H1 (cell line): Measurements from ENCODE around the gene CAP1. TPM values are rescaled to one million over a fixed set of nuclear protein-coding genes. Genes with fewer than 3 reads are reported as not detected.

Experiments
- CTCF ChIA-PET: fragments of 300-600 bp; sonication (Branson Sonifier 250); formaldehyde crosslinking; loops from one replicate; lab custom pipeline; 2021; ENCODE audit not compliant: partially characterized antibody; lab: Charles Lee
- POLR2A ChIA-PET: fragments of 300-600 bp; sonication (Branson Sonifier 250); formaldehyde crosslinking; loops from one replicate; lab custom pipeline; 2021; ENCODE audit warnings: inconsistent platforms; ENCODE audit not compliant: partially characterized antibody; lab: Charles Lee
- DNase-seq, 2 experiments: peaks; one replicate each; pipeline versions ENCODE4 v3.0.0 to v3.0.0-alpha.2; 2010 to 2022; ENCODE audit warnings: low spot score in 2 of 2, low read depth in 1 of 2, mixed read lengths in 1 of 2
- FAIRE-seq: peaks from 2 replicates; lab custom pipeline; 2011; peaks lifted over from hg19 to GRCh38; lab: Jason Lieb, UNC
- H2AFZ ChIP-seq: 2 replicates; pipeline ENCODE4 v1.8.1; 2012; ENCODE audit warnings: low read length, inconsistent platforms
- H2AK5ac ChIP-seq: 2 replicates; pipeline ENCODE4 v1.6.1; 2013; ENCODE audit warnings: low read depth, low read length
- H2BK120ac ChIP-seq: replicated peaks from 2 replicates; pipeline ENCODE3; 2013; ENCODE audit warnings: low read depth, low read length, inconsistent platforms
- H2BK12ac ChIP-seq: 2 replicates; pipeline ENCODE4 v1.6.1; 2013; ENCODE audit warnings: low read depth, low read length
- H2BK15ac ChIP-seq: 2 replicates; pipeline ENCODE4 v1.6.1; 2013; ENCODE audit warnings: low read length
- H2BK20ac ChIP-seq: 2 replicates; pipeline ENCODE4 v1.6.1; 2013; ENCODE audit warnings: low read length
- H2BK5ac ChIP-seq: 2 replicates; pipeline ENCODE4 v1.6.1; 2013; ENCODE audit warnings: low read depth, low read length
- H3K14ac ChIP-seq: 2 replicates; pipeline ENCODE4 v1.6.1; 2013; ENCODE audit warnings: inconsistent platforms; ENCODE audit not compliant: insufficient read length
- H3K18ac ChIP-seq: 2 replicates; pipeline ENCODE4 v1.6.1; 2013; ENCODE audit warnings: low read length; ENCODE audit errors: extremely low read depth
- H3K23ac ChIP-seq: 2 replicates; pipeline ENCODE4 v1.6.1; 2013; ENCODE audit warnings: inconsistent platforms; ENCODE audit not compliant: insufficient read length
- H3K23me2 ChIP-seq: 2 replicates; pipeline ENCODE4 v1.6.1; 2013; ENCODE audit warnings: low read depth, low read length
- H3K27ac ChIP-seq: 2 replicates; pipeline ENCODE4 v1.6.1; 2011; ENCODE audit warnings: low read depth, low read length, inconsistent platforms
- H3K27me3 ChIP-seq, 4 experiments: replicated peaks in 1 of 4; 1 replicate in 1 of 4; 2 replicates in 3 of 4; pipeline versions ENCODE4 v1.6.1 to v1.8.1; 2011 to 2013; ENCODE audit warnings: low read length in 3 of 4, mild to moderate bottlenecking in 3 of 4, inconsistent platforms in 2 of 4, mixed read lengths in 2 of 4, moderate library complexity in 1 of 4; ENCODE audit not compliant: control insufficient read depth in 3 of 4, insufficient read depth in 3 of 4; ENCODE audit errors: extremely low read depth in 1 of 4
- H3K36me3 ChIP-seq, 4 experiments: 2 replicates each; pipeline versions ENCODE4 v1.6.1 to v1.8.1; 2011 to 2013; ENCODE audit warnings: mild to moderate bottlenecking in 4 of 4, low read length in 3 of 4, moderate library complexity in 2 of 4, control low read depth in 1 of 4, inconsistent platforms in 1 of 4; ENCODE audit not compliant: insufficient read depth in 4 of 4, control insufficient read depth in 2 of 4
- H3K4ac ChIP-seq: replicated peaks from 2 replicates; pipeline ENCODE3; 2013; ENCODE audit warnings: low read length, low read depth, mixed read lengths, inconsistent platforms; ENCODE audit not compliant: insufficient read length
- H3K4me1 ChIP-seq, 4 experiments: replicated peaks in 1 of 4; 1 replicate in 1 of 4; 2 replicates in 3 of 4; pipeline versions ENCODE4 v1.6.1 to v1.8.1; 2011 to 2013; ENCODE audit warnings: low read length in 3 of 4, inconsistent platforms in 2 of 4, mixed read lengths in 1 of 4; ENCODE audit not compliant: insufficient read depth in 4 of 4, control insufficient read depth in 3 of 4
- H3K4me2 ChIP-seq, 2 experiments: 2 replicates each; pipeline versions ENCODE4 v1.6.1 to v1.8.1; 2011 to 2013; ENCODE audit warnings: low read depth in 2 of 2, low read length in 2 of 2, control low read depth in 1 of 2, inconsistent platforms in 1 of 2, mild to moderate bottlenecking in 1 of 2; ENCODE audit not compliant: insufficient read depth in 1 of 2
- H3K4me3 ChIP-seq, 4 experiments: fragments of 200-600, 300-600 bp in 1 of 4; sonication (generic), shearing (Covaris generic), sonication (Bioruptor Twin) in 1 of 4; 2 replicates each; pipeline versions ENCODE4 v1.5.1 to v1.8.1; 2011 to 2016; ENCODE audit warnings: low read length in 4 of 4, low read depth in 3 of 4, control low read depth in 2 of 4, inconsistent platforms in 2 of 4, mild to moderate bottlenecking in 2 of 4, mixed read lengths in 1 of 4, moderate library complexity in 1 of 4; ENCODE audit not compliant: insufficient read depth in 2 of 4; ENCODE audit errors: extremely low read depth in 1 of 4
- H3K56ac ChIP-seq: replicated peaks from 2 replicates; pipeline ENCODE3; 2013; ENCODE audit warnings: low read depth, mild to moderate bottlenecking, mixed read lengths, low read length, inconsistent platforms; ENCODE audit not compliant: insufficient read length
- H3K79me1 ChIP-seq: 2 replicates; pipeline ENCODE4 v1.6.1; 2013; ENCODE audit warnings: low read depth, low read length, control low read depth
- H3K79me2 ChIP-seq, 2 experiments: 2 replicates each; pipeline versions ENCODE4 v1.6.1 to v1.8.1; 2012 to 2013; ENCODE audit warnings: low read length in 2 of 2, mild to moderate bottlenecking in 2 of 2, inconsistent platforms in 1 of 2; ENCODE audit not compliant: insufficient read depth in 2 of 2, control insufficient read depth in 1 of 2
- H3K9ac ChIP-seq, 4 experiments: replicated peaks in 1 of 4; 1 replicate in 1 of 4; 2 replicates in 3 of 4; pipeline versions ENCODE4 v1.6.1 to v1.8.1; 2011 to 2013; ENCODE audit warnings: low read depth in 3 of 4, low read length in 3 of 4, control low read depth in 2 of 4, mild to moderate bottlenecking in 2 of 4, moderate library complexity in 2 of 4, inconsistent platforms in 1 of 4; ENCODE audit errors: extremely low read depth in 1 of 4
- H3K9me3 ChIP-seq, 2 experiments: 2 replicates each; pipeline versions ENCODE4 v1.6.1 to v1.8.1; 2012 to 2013; ENCODE audit warnings: mild to moderate bottlenecking in 2 of 2, moderate library complexity in 2 of 2, control low read depth in 1 of 2, inconsistent platforms in 1 of 2, low read depth in 1 of 2, low read length in 1 of 2, mixed read lengths in 1 of 2; ENCODE audit not compliant: insufficient read depth in 2 of 2
- H4K20me1 ChIP-seq, 2 experiments: replicated peaks in 1 of 2; 2 replicates each; pipeline versions ENCODE3 to v1.8.1; 2011 to 2013; ENCODE audit warnings: inconsistent platforms in 2 of 2, low read length in 2 of 2, mild to moderate bottlenecking in 1 of 2; ENCODE audit not compliant: insufficient read depth in 2 of 2, control insufficient read depth in 1 of 2
- H4K5ac ChIP-seq: 2 replicates; pipeline ENCODE4 v1.6.1; 2013; ENCODE audit warnings: low read length, low read depth, mixed read lengths, inconsistent platforms; ENCODE audit not compliant: insufficient read length
- H4K8ac ChIP-seq: 2 replicates; pipeline ENCODE4 v1.8.0; 2013; ENCODE audit warnings: mild to moderate bottlenecking, moderate library complexity, low read length, inconsistent platforms; ENCODE audit not compliant: insufficient read depth; ENCODE audit errors: extremely low read depth
- H4K91ac ChIP-seq: replicated peaks from 2 replicates; pipeline ENCODE3; 2013; ENCODE audit warnings: low read length, mixed read lengths, inconsistent platforms; ENCODE audit not compliant: insufficient read length
- ATF3 ChIP-seq: IDR thresholded peaks from 2 replicates; pipeline ENCODE4 v1.6.1; 2011; ENCODE audit warnings: low read depth, mild to moderate bottlenecking, low read length; ENCODE audit not compliant: insufficient read depth
- BRCA1 ChIP-seq: IDR thresholded peaks from 2 replicates; pipeline ENCODE4 v1.6.1; 2012; ENCODE audit warnings: low read depth, low read length, improper control_type of control experiment
- CBX8 ChIP-seq: fragments of 300-800, 300-1000 bp; sonication (generic); IDR thresholded peaks from 2 replicates; pipeline ENCODE4 v1.7.1; 2016; ENCODE audit warnings: low read depth, low read length, borderline replicate concordance
- CEBPB ChIP-seq: IDR thresholded peaks from 2 replicates; pipeline ENCODE4 v1.6.1; 2012; ENCODE audit warnings: low read depth, low read length
- CHD2 ChIP-seq: IDR thresholded peaks from 2 replicates; pipeline ENCODE4 v1.6.1; 2012; ENCODE audit warnings: low read length, improper control_type of control experiment
- CREB1 ChIP-seq: IDR thresholded peaks from 2 replicates; pipeline ENCODE4 v1.6.1; 2012; ENCODE audit warnings: inconsistent platforms
- GABPA ChIP-seq: IDR thresholded peaks from 2 replicates; pipeline ENCODE4 v1.6.1; 2011; ENCODE audit warnings: mild to moderate bottlenecking, low read length, moderate library complexity, borderline replicate concordance; ENCODE audit not compliant: insufficient read depth
- HDAC2 ChIP-seq, 2 experiments: fragments of 300-600 bp in 1 of 2; sonication (generic) in 1 of 2; IDR thresholded peaks; 2 replicates each; pipeline ENCODE4 v1.6.1; 2011 to 2012; ENCODE audit warnings: low read depth in 2 of 2, low read length in 2 of 2, mild to moderate bottlenecking in 2 of 2, moderate library complexity in 2 of 2, borderline replicate concordance in 1 of 2, inconsistent platforms in 1 of 2
- KDM4A ChIP-seq: IDR thresholded peaks from one replicate; pipeline ENCODE4 v1.7.1; 2012; ENCODE audit warnings: low read depth, mild to moderate bottlenecking, moderate library complexity, low read length, inconsistent platforms; ENCODE audit not compliant: severe bottlenecking
- NRF1 ChIP-seq: IDR thresholded peaks from 2 replicates; pipeline ENCODE4 v1.6.1; 2011; ENCODE audit warnings: mild to moderate bottlenecking, low read depth, low read length, improper control_type of control experiment
- POU5F1 ChIP-seq: IDR thresholded peaks from 2 replicates; pipeline ENCODE4 v1.6.1; 2011; ENCODE audit warnings: low read depth, mild to moderate bottlenecking, low read length, moderate library complexity
- RAD21 ChIP-seq, 2 experiments: IDR thresholded peaks in 1 of 2; conservative IDR thresholded peaks in 1 of 2; 2 replicates each; pipeline ENCODE4 v1.6.1; 2011; ENCODE audit warnings: low read depth in 2 of 2, low read length in 2 of 2, improper control_type of control experiment in 1 of 2, inconsistent platforms in 1 of 2, mild to moderate bottlenecking in 1 of 2, moderate library complexity in 1 of 2
- RBBP5 ChIP-seq: IDR thresholded peaks from 2 replicates; pipeline ENCODE4 v1.7.1; 2012; ENCODE audit warnings: low read depth, mild to moderate bottlenecking, inconsistent platforms, low read length, moderate library complexity, borderline replicate concordance
- TAF7 ChIP-seq: optimal IDR thresholded peaks from 2 replicates; pipeline ENCODE3; 2011; ENCODE audit warnings: low read depth, mild to moderate bottlenecking, inconsistent platforms, low read length, moderate library complexity, borderline replicate concordance
- WGBS, 2 experiments: shearing (Covaris generic) in 1 of 2; methylation state at CpG; one replicate each; pipeline versions ENCODE4 v1.1.6 to v1.1.7; 2013 to 2015; ENCODE audit warnings: low lambda C conversion rate in 2 of 2, mixed read lengths in 2 of 2, inconsistent platforms in 1 of 2, low coverage in 1 of 2, missing lambda C conversion rate in 1 of 2; ENCODE audit not compliant: insufficient replicate concordance in 2 of 2, insufficient coverage in 1 of 2, insufficient read length in 1 of 2; ENCODE audit errors: extremely low coverage in 1 of 2, missing lambda C conversion rate in 1 of 2; 5-methylcytosine and 5-hydroxymethylcytosine counted together
- polyA plus RNA-seq, 7 experiments: library from polyadenylated mRNA; depleted of rRNA in 3 of 7; stranded (reverse) in 5 of 7; unstranded in 2 of 7; fragments of >200 nt in 5 of 7; fragments of 200-250 nt in 2 of 7; gene quantifications; 1 replicate in 5 of 7; 2 replicates in 1 of 7; 4 replicates in 1 of 7; pipeline versions ENCODE4 v1.2.1 to v1.2.3, GENCODE V29; 2011 to 2013; ENCODE audit warnings: missing spikeins in 2 of 7, mixed read lengths in 2 of 7
- total RNA-seq: library from RNA; stranded (reverse); fragmentation: NEBNext Ultra II Directional; extraction: Animal tissue kit (Norgen Biotek cat#: 25700); gene quantifications from 2 replicates; pipeline ENCODE4 v1.2.1, GENCODE V29; 2021

The CAP1 gene
- total and polyA plus RNA-seq, 2 of the 8 experiments (the other 6 are each of a cell fraction or from before 2014, with no cell fraction given) = 140 to 295 TPM

DNA sequence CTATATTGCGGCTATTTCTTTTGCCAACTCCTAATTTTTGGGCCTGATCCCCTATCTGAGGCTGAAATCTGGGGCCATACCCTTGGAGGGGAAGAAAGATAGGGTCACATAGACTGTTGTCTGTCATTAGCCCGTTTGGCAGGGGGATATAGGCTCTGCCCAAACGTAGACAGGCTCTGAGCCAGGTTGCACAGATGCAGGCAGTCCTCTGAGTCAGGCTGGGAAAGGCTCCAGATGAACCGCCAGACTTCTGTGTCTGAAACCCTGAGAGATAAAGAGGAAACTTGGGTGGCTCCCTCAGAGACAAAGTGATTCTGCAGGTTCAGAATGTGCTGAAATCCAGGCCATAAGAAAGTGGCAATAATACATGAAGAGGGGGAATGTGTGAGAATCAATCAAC lies 4.0 kb upstream of the CAP1 start:
- Histone ChIP-seq H3K4ac (no peak overlapping the region), H2BK12ac (no peak overlapping the region), H2BK20ac (no peak overlapping the region), H3K27ac (no peak overlapping the region), H4K8ac (no peak overlapping the region), H3K9ac (no peak overlapping the region), H3K4me2 (no peak overlapping the region), H2BK120ac (no peak overlapping the region), H3K14ac (no peak overlapping the region), H3K23me2 (peaks cover 4% of the 10 kb centered on the region), H3K36me3 (no peaks in the 10 kb centered on the region), H4K91ac (no peak overlapping the region), H3K9me3 (no peaks in the 10 kb centered on the region), H2BK15ac (no peak overlapping the region), H3K79me2 (peaks cover 7 to 8% of the 10 kb centered on the region in 2 experiments), H2BK5ac (no peak overlapping the region), H4K5ac (no peak overlapping the region), H3K56ac (no peak overlapping the region), H3K79me1 (no peaks in the 10 kb centered on the region), H3K4me1 (peaks cover 3 to 7% (median 3%) of the 10 kb centered on the region in 4 experiments; a peak in 4 of 7 replicates), H3K27me3 (no peaks in the 10 kb centered on the region), H3K4me3 (no peak overlapping the region), H2AFZ (no peak overlapping the region), H4K20me1 (peaks cover 0 to 3% of the 10 kb centered on the region in 2 experiments), H3K18ac (no peak overlapping the region), H2AK5ac (no peak overlapping the region), H3K23ac (no peak overlapping the region)
- 80% methylated on average over 4 of the region's 4 CpGs; no CpG with 5 or more reads in 1 of the 2 experiments for WGBS, 2 experiments
- ChIA-PET POLR2A (no interaction called here), CTCF (interaction anchor here (3.0 kb wide), 1 partner anchor 117 kb away, joined by 11 read pairs; no protein-coding TSS in a partner anchor)
- FAIRE-seq = no peak
- no peak for DNase-seq
- TF ChIP-seq ATF3 (no peak), BRCA1 (no peak), CBX8 (no peak), POU5F1 (no peak), RBBP5 (no peak), NRF1 (no peak), KDM4A (no peak), HDAC2 (IDR thresholded peaks at IDR 0.05; ENCODE audit: borderline replicate concordance in 1 of 2, low read depth in 2 of 2, low read length in 2 of 2) (no peak), CEBPB (no peak), TAF7 (no peak), CHD2 (no peak), RAD21 (IDR thresholded peaks at IDR 0.05 in 1 of 2, conservative IDR thresholded peaks at IDR 0.05 in 1 of 2; ENCODE audit: low read depth in 2 of 2, low read length in 2 of 2) (no peak), GABPA (no peak), CREB1 (no peak)
